DOHH2 (cell line): ENCODE results near the gene LRP2.

Experiments used
- H3F3A ChIP-seq: fragments of 200-600 bp; sonication (generic), shearing (Covaris generic); 2 replicates; pipeline ENCODE4 v1.6.0; 2016; ENCODE audit warnings: antibody characterized with exemption, mild to moderate bottlenecking; ENCODE audit not compliant: control insufficient read depth, insufficient read depth
- H3K27ac ChIP-seq: fragments of 200-600 bp; sonication (generic); 2 replicates; pipeline ENCODE4 v1.5.1; 2014; ENCODE audit warnings: low read depth, mild to moderate bottlenecking, low read length, moderate library complexity
- H3K27me3 ChIP-seq: fragments of 200-600 bp; sonication (generic); 2 replicates; pipeline ENCODE4 v1.6.1; 2014; ENCODE audit warnings: mild to moderate bottlenecking, low read length, mixed read lengths; ENCODE audit not compliant: control insufficient read depth
- H3K36me3 ChIP-seq: fragments of 200-600 bp; sonication (generic); 2 replicates; pipeline ENCODE4 v1.6.1; 2014; ENCODE audit warnings: mild to moderate bottlenecking, low read length, moderate library complexity, mixed read lengths; ENCODE audit not compliant: control insufficient read depth
- H3K4me1 ChIP-seq: fragments of 200-600 bp; sonication (generic); 2 replicates; pipeline ENCODE4 v1.6.1; 2014; ENCODE audit warnings: mild to moderate bottlenecking, low read length, mixed read lengths; ENCODE audit not compliant: control insufficient read depth
- H3K4me2 ChIP-seq: fragments of 200-600 bp; sonication (generic); 2 replicates; pipeline ENCODE4 v1.6.0; 2014; ENCODE audit warnings: mild to moderate bottlenecking, low read length, moderate library complexity
- H3K4me3 ChIP-seq: fragments of 200-600 bp; sonication (generic); 2 replicates; pipeline ENCODE4 v1.5.1; 2014; ENCODE audit warnings: mild to moderate bottlenecking, low read length, mixed read lengths
- H3K79me2 ChIP-seq: fragments of 200-600 bp; sonication (generic); 2 replicates; pipeline ENCODE4 v1.6.1; 2014; ENCODE audit warnings: mild to moderate bottlenecking, low read length, mixed read lengths; ENCODE audit not compliant: control insufficient read depth
- H3K9me2 ChIP-seq: fragments of 200-600 bp; sonication (generic); replicated peaks from 2 replicates; pipeline ENCODE4 v1.6.1; 2014; ENCODE audit warnings: mild to moderate bottlenecking, low read length, mixed read lengths; ENCODE audit not compliant: control insufficient read depth
- H3K9me3 ChIP-seq: fragments of 200-600 bp; sonication (generic); 2 replicates; pipeline ENCODE4 v1.6.1; 2014; ENCODE audit warnings: antibody characterized with exemption, low read length, mixed read lengths; ENCODE audit not compliant: control insufficient read depth, insufficient read depth
- H4K20me1 ChIP-seq: fragments of 200-600 bp; sonication (generic); 2 replicates; pipeline ENCODE4 v1.6.0; 2014; ENCODE audit warnings: low read depth, mild to moderate bottlenecking, antibody characterized with exemption, low read length, moderate library complexity; ENCODE audit not compliant: control insufficient read depth, insufficient read depth
- CTCF ChIP-seq: fragments of 200-600 bp; sonication (generic); IDR thresholded peaks from one replicate; pipeline ENCODE4 v1.5.1; 2014; ENCODE audit warnings: antibody characterized with exemption, mild to moderate bottlenecking, low read depth, low read length; ENCODE audit not compliant: poor library complexity, severe bottlenecking
- EZH2phosphoT487 ChIP-seq: fragments of 200-600 bp; sonication (generic); IDR thresholded peaks from 2 replicates; pipeline ENCODE4 v1.6.1; 2017; ENCODE audit warnings: borderline replicate concordance, mild to moderate bottlenecking, antibody characterized with exemption, low read length, moderate library complexity, mixed read lengths

Gene LRP2

GRCh38 chr2:169091256-169091655 is 271.1 kb downstream of the LRP2 start:
- TF ChIP-seq EZH2phosphoT487: no peak
- no peak for TF ChIP-seq CTCF
- peaks cover 9% of the 10 kb centered on the region for H3K4me1 ChIP-seq
- H3K9me2 ChIP-seq: no peaks in the 10 kb centered on the region
- no peak overlapping the region for H3K4me3 ChIP-seq
- H3K36me3 ChIP-seq: no peaks in the 10 kb centered on the region
- H3K9me3 ChIP-seq: no peaks in the 10 kb centered on the region
- no peaks in the 10 kb centered on the region for H3F3A ChIP-seq
- no peaks in the 10 kb centered on the region for H3K79me2 ChIP-seq
- no peak overlapping the region for H3K4me2 ChIP-seq
- no peak overlapping the region for H3K27ac ChIP-seq
- H3K27me3 ChIP-seq: no peaks in the 10 kb centered on the region; the same call in 1 of the 2 replicates
- H4K20me1 ChIP-seq: no peaks in the 10 kb centered on the region

GRCh38 chr2:169090133-169090820 is 272.1 kb downstream of the LRP2 start:
- H3K9me3 ChIP-seq: peaks cover 4% of the 10 kb centered on the region
- no peaks in the 10 kb centered on the region for H3K9me2 ChIP-seq
- H3F3A ChIP-seq: no peaks in the 10 kb centered on the region
- no peaks in the 10 kb centered on the region; the same call in 1 of the 2 replicates for H3K27me3 ChIP-seq
- H3K79me2 ChIP-seq: no peaks in the 10 kb centered on the region
- TF ChIP-seq CTCF (no peak), EZH2phosphoT487 (no peak)
- H4K20me1 ChIP-seq: no peaks in the 10 kb centered on the region
- H3K4me3 ChIP-seq: no peak overlapping the region
- no peak overlapping the region for H3K27ac ChIP-seq
- no peak overlapping the region for H3K4me2 ChIP-seq
- peaks cover 9% of the 10 kb centered on the region for H3K4me1 ChIP-seq
- H3K36me3 ChIP-seq: no peaks in the 10 kb centered on the region

GRCh38 chr2:169089182-169089581 is 273.2 kb downstream of the LRP2 start:
- Histone ChIP-seq H3F3A (no peaks in the 10 kb centered on the region), H3K9me2 (no peaks in the 10 kb centered on the region), H3K27ac (no peak overlapping the region), H3K4me3 (no peak overlapping the region), H3K9me3 (peaks cover 4% of the 10 kb centered on the region), H3K27me3 (no peaks in the 10 kb centered on the region; the same call in 1 of the 2 replicates), H3K4me1 (peaks cover 5% of the 10 kb centered on the region), H4K20me1 (no peaks in the 10 kb centered on the region), H3K36me3 (no peaks in the 10 kb centered on the region), H3K4me2 (no peak overlapping the region), H3K79me2 (no peaks in the 10 kb centered on the region)
- TF ChIP-seq EZH2phosphoT487: no peak

GRCh38 chr2:169087757-169088379 is 274.5 kb downstream of the LRP2 start:
- Histone ChIP-seq H3K4me2 (no peak overlapping the region), H3K27ac (no peak overlapping the region), H3K27me3 (no peaks in the 10 kb centered on the region; the same call in 1 of the 2 replicates), H3K4me3 (no peak overlapping the region), H3K9me2 (no peaks in the 10 kb centered on the region), H3F3A (no peaks in the 10 kb centered on the region), H4K20me1 (no peaks in the 10 kb centered on the region), H3K36me3 (no peaks in the 10 kb centered on the region), H3K4me1 (peaks cover 6% of the 10 kb centered on the region), H3K9me3 (peaks cover 4% of the 10 kb centered on the region), H3K79me2 (no peaks in the 10 kb centered on the region)
- TF ChIP-seq CTCF (no peak), EZH2phosphoT487 (no peak)
